Fibroblast of the conjunctiva (primary cell): Measurements from ENCODE around the gene RRAGB.
"Not testable (repeated sequence)": the region's sequence is repeated elsewhere in the genome, so short reads cannot be mapped to it uniquely, and the experiment has no call there.

Experiments used
- DNase-seq: peaks from one replicate; pipeline ENCODE4 v3.0.0-alpha.2; 2010; ENCODE audit warnings: low read depth

Gene RRAGB

DNA sequence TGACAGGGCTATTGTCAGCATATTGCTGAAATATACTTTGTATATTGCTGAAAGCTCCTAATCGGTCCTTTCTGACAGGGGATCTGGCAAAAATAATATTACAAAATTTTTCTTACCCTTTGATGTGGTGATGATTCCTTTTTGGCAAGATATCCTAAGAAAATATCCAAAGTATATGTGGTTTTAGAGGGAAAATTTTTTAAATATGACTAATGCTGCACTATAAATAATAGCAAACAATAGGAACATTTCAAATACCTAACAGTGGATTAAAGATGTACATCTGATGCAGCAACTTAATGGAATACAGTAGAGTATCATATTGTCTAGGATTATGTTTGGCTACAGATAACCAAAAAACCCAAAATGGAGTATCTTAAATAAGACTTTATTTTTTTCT is 49.6 kb downstream of the RRAGB start:
- no peak for DNase-seq

DNA sequence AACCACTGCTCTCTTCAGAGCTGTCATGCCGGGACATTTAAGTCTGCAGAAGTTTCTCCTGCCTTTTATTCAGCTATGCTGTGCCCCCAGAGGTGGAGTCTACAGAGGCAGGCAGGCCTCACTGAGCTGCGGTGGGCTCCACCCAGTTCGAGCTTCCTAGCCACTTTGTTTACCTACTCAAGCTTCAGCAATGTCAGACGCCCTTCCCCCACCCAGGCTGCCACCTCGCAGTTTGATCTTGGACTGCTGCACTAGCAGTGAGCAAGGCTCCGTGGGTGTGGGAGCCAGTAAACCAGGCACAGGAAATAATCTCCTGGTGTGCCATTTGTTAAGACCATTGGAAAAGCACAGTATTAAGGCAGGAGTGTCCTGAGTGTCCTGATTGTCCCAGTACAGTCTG is 56.9 kb downstream of the RRAGB start:
- DNase-seq = not testable (repeated sequence)

DNA sequence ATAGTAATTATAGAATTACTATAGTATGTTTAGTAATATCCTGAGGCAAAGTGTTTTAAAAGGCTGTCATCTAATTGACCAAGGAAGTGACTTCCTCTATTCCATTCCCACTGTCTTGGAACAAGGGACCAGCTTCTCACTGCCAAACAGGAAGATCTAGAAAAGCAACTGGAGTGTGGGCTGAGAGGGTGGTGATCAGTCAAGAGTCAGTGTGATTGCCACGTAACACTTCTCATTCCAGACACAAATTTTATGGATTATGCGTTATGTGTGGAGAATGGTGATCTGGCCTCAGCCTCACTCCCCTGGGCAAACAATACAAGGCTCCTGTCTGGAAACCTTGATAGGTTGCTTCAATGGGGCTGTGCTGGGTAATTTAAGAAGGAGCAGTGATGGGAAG is 60.0 kb downstream of the RRAGB start:
- no peak for DNase-seq

DNA sequence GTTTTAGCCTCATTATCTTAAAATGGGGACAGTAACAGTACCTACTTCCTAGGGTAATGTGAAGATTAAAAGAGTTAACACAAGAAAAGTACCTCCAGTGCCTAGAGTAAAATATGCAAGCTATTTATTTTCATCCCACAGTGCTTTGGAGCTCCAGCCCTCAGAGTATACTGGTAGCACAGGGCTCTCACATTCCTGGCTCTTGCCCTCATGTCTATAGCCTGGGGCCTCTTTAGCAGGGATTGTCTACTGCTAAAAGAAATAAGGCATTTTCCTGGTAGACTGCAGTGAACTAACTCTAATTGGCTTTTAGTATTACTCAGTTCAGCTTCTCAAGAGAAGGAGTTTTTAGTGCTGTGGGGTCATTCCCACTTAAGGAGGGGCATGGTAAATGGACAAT is 60.8 kb downstream of the RRAGB start:
- DNase-seq = no peak

DNA sequence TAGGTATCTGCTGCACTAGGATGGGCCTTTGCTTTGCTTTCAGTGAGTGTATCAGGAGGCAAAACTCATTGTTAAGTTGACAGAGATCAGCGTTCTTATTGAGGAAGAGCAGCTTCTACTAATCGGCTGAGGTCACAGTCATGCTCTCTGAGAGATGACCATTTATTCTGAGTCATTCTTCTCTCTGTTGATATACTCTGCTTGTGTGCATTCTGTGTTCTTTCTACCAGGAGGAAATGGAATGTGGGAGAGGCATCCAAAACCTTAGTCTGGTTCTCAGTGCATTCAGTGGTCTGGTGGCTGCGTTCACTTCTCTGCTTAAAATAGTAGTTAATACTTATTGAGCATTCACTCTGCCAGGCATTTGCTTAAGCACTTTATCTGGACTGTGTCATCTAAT is 66.2 kb downstream of the RRAGB start:
- no peak for DNase-seq

DNA sequence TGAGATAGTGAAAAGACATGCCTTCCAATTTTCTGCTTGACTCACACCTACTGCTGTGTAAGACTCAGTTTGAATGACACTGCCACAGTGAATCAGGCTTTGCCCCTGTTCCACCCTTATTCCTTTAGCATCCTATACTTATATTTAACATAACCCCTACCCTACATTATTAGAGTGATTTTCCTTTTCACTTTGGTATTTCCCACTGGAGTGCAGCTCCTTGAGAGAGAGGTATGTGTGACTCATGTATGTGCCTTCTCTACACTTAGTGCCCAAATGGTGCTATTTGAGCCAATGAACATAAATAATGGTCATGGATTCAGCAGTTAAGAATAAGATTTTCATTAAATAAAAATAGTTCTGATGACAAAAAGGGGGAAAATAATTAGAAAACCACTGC is 69.5 kb downstream of the RRAGB start:
- DNase-seq = no peak

DNA sequence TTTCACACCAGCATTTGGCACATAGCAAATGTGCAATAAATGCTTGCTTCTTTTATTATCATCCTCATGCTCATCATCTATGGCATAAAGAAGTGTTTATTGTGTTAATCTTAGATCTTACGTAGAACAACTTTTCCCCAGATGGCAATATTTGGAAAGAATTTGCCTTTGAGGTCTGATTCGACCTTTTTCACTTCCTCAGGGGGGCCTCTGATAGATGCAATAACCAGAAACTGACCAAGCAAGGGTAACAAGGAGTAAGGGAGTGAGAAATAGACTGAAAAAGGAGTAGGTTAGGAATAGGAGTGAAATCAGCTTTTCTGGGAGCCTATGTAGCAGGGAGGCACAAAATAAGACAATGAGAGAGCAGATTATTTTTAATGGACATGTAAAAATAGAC is 70.2 kb downstream of the RRAGB start:
- no peak for DNase-seq

DNA sequence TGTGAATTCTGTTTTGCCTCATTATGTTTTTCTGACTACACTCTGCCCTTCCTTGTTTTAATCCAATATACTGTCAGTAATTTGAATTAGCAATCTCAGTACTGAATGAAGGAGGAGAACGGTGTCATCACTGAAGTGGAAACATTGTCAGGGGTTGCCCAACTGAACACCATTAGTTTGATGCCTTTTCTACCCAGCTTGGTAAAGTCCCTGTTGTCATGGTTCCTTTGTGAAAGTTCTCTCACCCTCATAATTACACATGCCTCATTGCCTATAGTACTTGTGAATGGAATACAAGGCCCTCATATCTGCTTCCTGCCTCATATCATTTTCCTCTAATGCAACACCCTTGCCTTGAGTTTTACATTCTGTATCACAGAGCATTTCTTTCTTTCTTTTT is 76.9 kb downstream of the RRAGB start:
- no peak for DNase-seq

DNA sequence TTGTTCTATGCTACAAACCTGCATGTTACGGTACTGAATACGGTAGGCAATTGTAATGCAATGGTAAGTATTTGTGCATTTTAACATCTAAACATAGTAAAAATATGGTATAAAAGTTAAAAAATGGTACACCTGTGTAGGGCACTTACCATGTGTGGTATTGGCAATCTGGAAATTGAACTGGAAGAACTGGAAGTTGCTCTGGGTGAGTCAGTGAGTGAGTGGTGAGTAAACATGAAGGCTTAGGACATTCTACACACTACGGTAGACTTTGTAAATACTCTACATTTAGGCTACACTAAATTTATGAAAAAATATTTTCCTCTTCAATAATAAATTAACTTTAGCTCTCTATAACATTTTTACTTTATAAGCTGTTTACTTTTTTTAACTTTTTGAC is 78.9 kb downstream of the RRAGB start:
- DNase-seq = no peak

DNA sequence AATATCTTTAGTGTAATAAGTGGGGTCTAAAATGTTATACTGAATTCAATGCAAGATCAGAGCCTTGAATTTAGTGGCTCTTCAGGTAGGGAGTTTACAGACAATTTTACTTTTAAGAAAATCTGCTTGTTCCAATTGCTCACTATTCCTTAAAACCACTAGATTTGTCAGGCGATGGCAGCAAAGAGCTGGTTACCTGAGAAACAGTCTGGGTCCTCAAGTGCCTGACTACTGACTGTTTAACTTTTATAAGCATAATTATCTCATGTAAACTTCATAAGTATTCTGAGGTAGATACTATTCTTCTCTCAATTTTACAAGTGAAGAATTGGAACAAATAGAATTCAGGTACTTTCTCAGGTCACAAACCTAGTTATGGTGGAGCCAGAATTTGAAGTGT is 84.3 kb downstream of the RRAGB start:
- no peak for DNase-seq
